ENCODE data around the gene PPARG. TPM values are rescaled to one million over a fixed set of nuclear protein-coding genes. Genes with fewer than 3 reads are reported as not detected.

PPARG gene
- total and polyA plus RNA-seq, 2 of the 13 experiments (the other 11 are each of a cell fraction or from before 2014, with no cell fraction given) = 13.9 to 58.3 TPM

DNA sequence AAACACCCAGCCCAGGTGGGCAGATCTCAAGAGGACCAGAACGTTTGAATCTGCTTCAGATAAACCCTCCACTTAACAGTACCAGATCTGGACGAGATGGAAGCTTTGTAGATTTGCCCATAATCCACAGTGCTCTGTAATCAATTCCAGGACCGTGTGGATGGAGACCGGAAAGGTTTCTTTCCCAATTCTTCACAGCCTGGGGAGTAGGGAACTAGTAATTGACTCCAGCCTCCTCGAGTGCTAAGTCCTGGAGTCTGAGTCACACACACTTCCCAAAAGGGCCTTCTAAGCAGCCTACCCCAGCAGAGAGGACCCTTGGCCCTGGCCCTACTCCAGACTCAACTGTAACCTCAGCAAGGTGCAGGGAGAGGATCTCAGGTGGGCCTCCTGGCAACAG, 139.3 kb downstream of the PPARG start:
- Histone ChIP-seq H3K27ac (ENCODE audit: extremely low read length, insufficient read depth, low read length) (no peak overlapping the region), H3K4me3 (replicated peaks in 1 of 3; ENCODE audit: insufficient read depth in 1 of 3, low read depth in 2 of 3, low read length in 3 of 3) (no peak overlapping the region), H2AFZ (ENCODE audit: low read length) (no peak overlapping the region)

More for the DNA sequence above, 139.3 kb downstream of the PPARG start:
- H3K36me3 ChIP-seq (replicated peaks in 1 of 2; ENCODE audit: control insufficient read depth in 1 of 2, insufficient read depth in 2 of 2, low read length in 2 of 2) = peaks cover 1 to 3% of the 10 kb centered on the region in 2 experiments; a peak in 3 of 5 replicates
- intact Hi-C loops (cut with micrococcal nuclease; ENCODE audit: unreplicated experiment) = no loop called here
- no TSS peak for BruUV-seq (replicated peaks)
- H3K9ac ChIP-seq (ENCODE audit: insufficient read depth, low read depth, low read length) = no peak overlapping the region
- 93% methylated on average over 5 of the region's 5 CpGs for WGBS (ENCODE audit: low lambda C conversion rate)
- peaks cover 39% of the 10 kb centered on the region for H3K4me1 ChIP-seq (ENCODE audit: insufficient read depth, low read length)
- H4K20me1 ChIP-seq (ENCODE audit: insufficient read depth, low read length) = no peaks in the 10 kb centered on the region
- in situ Hi-C loops (cut with HindIII; ENCODE audit: extremely low pct_ligation_motif_present, low pct_unique_long_range_greater_than_20kb) = no loop called here
- ATAC-seq (peak; percentile 28; the same call in 2 of the 3 replicates), DNase-seq (ENCODE audit: low spot score) (no peak), FAIRE-seq (no peak)
- POLR2A ChIA-PET = interaction anchor here (1.4 kb wide), 1 partner anchor 17 kb away, joined by 3 read pairs; no protein-coding TSS in a partner anchor
- H3K9me3 ChIP-seq (ENCODE audit: low read length) = no peaks in the 10 kb centered on the region
- no peaks in the 10 kb centered on the region for H3K27me3 ChIP-seq (ENCODE audit: control insufficient read depth in 1 of 2, insufficient read depth in 2 of 2, low read length in 2 of 2)
- no peak for TF ChIP-seq GABPB1 (CRISPR knock-in tag; IDR thresholded peaks at IDR 0.05)
- TF ChIP-seq ZNF747 (CRISPR knock-in tag; IDR thresholded peaks at IDR 0.05; ENCODE audit: borderline replicate concordance) = no peak
- no peak for TF ChIP-seq MXD3 (CRISPR knock-in tag; IDR thresholded peaks at IDR 0.05)
- no peak for TF ChIP-seq DNMT1 (CRISPR knock-in tag; IDR thresholded peaks at IDR 0.05)
- TF ChIP-seq FUBP1 (CRISPR knock-in tag; IDR thresholded peaks at IDR 0.05; ENCODE audit: borderline replicate concordance) = no peak
- TF ChIP-seq ZNF17 (CRISPR knock-in tag; IDR thresholded peaks at IDR 0.05) = no peak
- no peak for TF ChIP-seq RFXANK (CRISPR knock-in tag; IDR thresholded peaks at IDR 0.05)
- TF ChIP-seq HDAC1 (CRISPR knock-in tag; IDR thresholded peaks at IDR 0.05) = no peak
- TF ChIP-seq ZNF451 (CRISPR knock-in tag; IDR thresholded peaks at IDR 0.05) = no peak
- TF ChIP-seq ZNF143 (CRISPR knock-in tag; IDR thresholded peaks at IDR 0.05) = no peak
- no peak for TF ChIP-seq NR2F6 (IDR thresholded peaks at IDR 0.05)
- TF ChIP-seq NR2F6 (CRISPR knock-in tag; IDR thresholded peaks at IDR 0.05) = no peak
- TF ChIP-seq ZBTB7A (CRISPR knock-in tag; IDR thresholded peaks at IDR 0.05) = no peak
- TF ChIP-seq TCF7 (IDR thresholded peaks at IDR 0.05; ENCODE audit: low read depth) = no peak
- TF ChIP-seq SAP130 (CRISPR knock-in tag; IDR thresholded peaks at IDR 0.05; ENCODE audit: low read depth) = no peak
- TF ChIP-seq, protein P1, sequence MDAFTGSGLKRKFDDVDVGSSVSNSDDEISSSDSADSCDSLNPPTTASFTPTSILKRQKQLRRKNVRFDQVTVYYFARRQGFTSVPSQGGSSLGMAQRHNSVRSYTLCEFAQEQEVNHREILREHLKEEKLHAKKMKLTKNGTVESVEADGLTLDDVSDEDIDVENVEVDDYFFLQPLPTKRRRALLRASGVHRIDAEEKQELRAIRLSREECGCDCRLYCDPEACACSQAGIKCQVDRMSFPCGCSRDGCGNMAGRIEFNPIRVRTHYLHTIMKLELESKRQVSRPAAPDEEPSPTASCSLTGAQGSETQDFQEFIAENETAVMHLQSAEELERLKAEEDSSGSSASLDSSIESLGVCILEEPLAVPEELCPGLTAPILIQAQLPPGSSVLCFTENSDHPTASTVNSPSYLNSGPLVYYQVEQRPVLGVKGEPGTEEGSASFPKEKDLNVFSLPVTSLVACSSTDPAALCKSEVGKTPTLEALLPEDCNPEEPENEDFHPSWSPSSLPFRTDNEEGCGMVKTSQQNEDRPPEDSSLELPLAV (CRISPR knock-in tag; conservative IDR thresholded peaks at IDR 0.05; ENCODE audit: low read depth) = no peak
- TF ChIP-seq ZNF569 (CRISPR knock-in tag; IDR thresholded peaks at IDR 0.05; ENCODE audit: borderline replicate concordance) = no peak
- no peak for TF ChIP-seq ZNF777 (CRISPR knock-in tag; IDR thresholded peaks at IDR 0.05)
- no peak for TF ChIP-seq KAT7 (CRISPR knock-in tag; IDR thresholded peaks at IDR 0.05; ENCODE audit: borderline replicate concordance)
- no peak for TF ChIP-seq NFE2 (CRISPR knock-in tag; IDR thresholded peaks at IDR 0.05)
- CTCF ChIA-PET (ENCODE audit: low intra/inter-chr PET ratio, low total read pairs) = no interaction called here
- no peak overlapping the region for H3K4me2 ChIP-seq (ENCODE audit: low read depth, low read length)
- H3K79me2 ChIP-seq (ENCODE audit: insufficient read depth, low read length) = no peaks in the 10 kb centered on the region

Data from HepG2 (cell line).